Gastroesophageal sphincter (tissue), 3 donors: ENCODE data around the gene NEDD4L.

ENCODE experiments used
- CTCF ChIP-seq, 4 experiments: fragments of 200-600 bp in 2 of 4; fragments of 450-650 bp in 2 of 4; sonication (generic) in 1 of 4; IDR thresholded peaks; one replicate each; pipeline ENCODE4 v1.5.1; 2017 to 2019; ENCODE audit warnings: antibody characterized with exemption in 4 of 4, mild to moderate bottlenecking in 2 of 4, moderate library complexity in 2 of 4
- EP300 ChIP-seq: sonication (generic); formaldehyde crosslinking; IDR thresholded peaks from one replicate; pipeline ENCODE4 v1.6.1; 2017; ENCODE audit warnings: antibody characterized with exemption, mild to moderate bottlenecking

- TF ChIP-seq EP300 (no peak), CTCF (IDR thresholded peaks at IDR 0.05) (no peak)
Measured at GRCh38 chr18:58221060-58221725, 177.2 kb downstream of the NEDD4L start.
